Heart right ventricle (tissue), 16 donors: ENCODE results near the gene CYFIP1. TPM values are rescaled to one million over a fixed set of nuclear protein-coding genes. Genes with fewer than 3 reads are reported as not detected.

Experiments used
- ATAC-seq, 8 donors: fragments of 200-7000 bp; cut with Tn5 transposase; one replicate each; pipeline ENCODE4 v1.9.1; 2020; ENCODE audit warnings: mild to moderate bottlenecking in 8 of 8, moderate library complexity in 8 of 8, moderate number of reproducible peaks in 1 of 8
- DNase-seq, 2 donors: peaks; one replicate each; pipeline ENCODE4 v3.0.0-alpha.2; 2020
- H3K27ac ChIP-seq, 10 donors: fragments of 200-600 bp; sonication (generic) in 2 of 10; one replicate each; pipeline versions ENCODE4 v1.5.0 to v1.8.0; 2020 to 2022; ENCODE audit warnings: mild to moderate bottlenecking in 3 of 10
- H3K27me3 ChIP-seq, 7 donors: fragments of 200-600 bp; one replicate each; pipeline ENCODE4 v1.8.0; 2021 to 2022; ENCODE audit warnings: mild to moderate bottlenecking in 2 of 7
- H3K36me3 ChIP-seq, 9 donors: fragments of 200-600 bp; sonication (generic) in 1 of 9; one replicate each; pipeline versions ENCODE4 v1.5.0 to v1.8.0; 2020 to 2022; ENCODE audit warnings: mild to moderate bottlenecking in 2 of 9
- H3K4me1 ChIP-seq, 9 donors: fragments of 200-600 bp; sonication (generic) in 1 of 9; one replicate each; pipeline versions ENCODE4 v1.5.0 to v1.8.0; 2020 to 2022; ENCODE audit warnings: mild to moderate bottlenecking in 4 of 9
- H3K4me3 ChIP-seq, 10 donors: fragments of 200-600 bp; sonication (generic) in 2 of 10; one replicate each; pipeline versions ENCODE4 v1.5.0 to v1.8.0; 2020 to 2022; ENCODE audit warnings: mild to moderate bottlenecking in 7 of 10, moderate library complexity in 2 of 10
- H3K9me3 ChIP-seq, 11 donors: fragments of 200-600 bp in 10 of 11; sonication (generic) in 2 of 11; one replicate each; pipeline versions ENCODE4 v1.5.0 to v1.8.0; 2013 to 2022; ENCODE audit warnings: mild to moderate bottlenecking in 2 of 11, control low read depth in 1 of 11, moderate library complexity in 1 of 11
- CTCF ChIP-seq, 9 donors: fragments of 200-600 bp; sonication (generic) in 2 of 9; IDR thresholded peaks; one replicate each; pipeline versions ENCODE4 v1.5.0 to v1.8.0; 2021 to 2022; ENCODE audit warnings: antibody characterized with exemption in 9 of 9, mild to moderate bottlenecking in 5 of 9, moderate library complexity in 1 of 9
- WGBS, 2 donors: extraction: QIAGEN DNeasy Blood & Tissue Kit; methylation state at CpG; one replicate each; pipeline ENCODE4 v1.1.7; 2013; ENCODE audit warnings: inconsistent platforms in 1 of 2; 5-methylcytosine and 5-hydroxymethylcytosine counted together
- intact Hi-C, 10 donors: fragments of 100-400 bp; cut with DNase I; formaldehyde crosslinking; loops; one replicate each; pipeline versions ENCODE4 v1.11.1 to v1.14.2; 2022
- polyA plus RNA-seq, 2 donors: library from polyadenylated mRNA; stranded (reverse); fragments of 200-250 nt; gene quantifications; one replicate each; pipeline ENCODE4 v1.2.3, GENCODE V29; 2013
- total RNA-seq, 10 donors: library from RNA; stranded (reverse); fragmentation: NEBNext Ultra II Directional in 3 of 10; extraction: Animal tissue kit (Norgen Biotek cat#: 25700) in 3 of 10; gene quantifications; one replicate each; pipeline versions ENCODE4 v1.2.1 to v1.2.4, GENCODE V29; 2021 to 2023
- donor health status: Arrhythmogenic right ventricular cardiomyopathy.
- donor health status: ischemic (EF 13 %, LVEDD 7.1; RV severe dilation, severe dysfunction).
- donor health status: healthy with polysubstance abuse.
- donor health status: DM: no; HTN: yes; CAD: no.
- donor health status: DM: no; HTN: no; CAD: no.
- donor health status: ischemic (EF 25% LVEDD 6.9; RV normal size, moderate dysfunction).
- donor health status: ischemic (EF 25% LVEDD 5.7; RV mildly dilated, moderate dysfunction).
- donor health status: healthy.
- donor health status: DM: yes; HTN: yes; CAD: no.
- donor health status: Ischemic cardiomyopathy.
- donor health status: ischemic (EF 35%, LVEDD 5.7; RV mildly dilated, moderate dysfunction).
- donor health status: nonischemic (EF 11% LVEDD 7.7; RV severe dilation, severe dysfunction).
- donor health status: DM: yes; HTN: yes; CAD: no.
- donor health status: PGD.
- donor health status: ischemic (EF 29% LVEDD 5.4; RV normal size, mild dysfunction).
- donor health status: nonischemic (EF 23%, LVEDD 6.1; RV moderate dilation, normal function).

The CYFIP1 gene
- total and polyA plus RNA-seq, 12 donors = 12.4 to 56.6 (median 27.1) TPM

DNA sequence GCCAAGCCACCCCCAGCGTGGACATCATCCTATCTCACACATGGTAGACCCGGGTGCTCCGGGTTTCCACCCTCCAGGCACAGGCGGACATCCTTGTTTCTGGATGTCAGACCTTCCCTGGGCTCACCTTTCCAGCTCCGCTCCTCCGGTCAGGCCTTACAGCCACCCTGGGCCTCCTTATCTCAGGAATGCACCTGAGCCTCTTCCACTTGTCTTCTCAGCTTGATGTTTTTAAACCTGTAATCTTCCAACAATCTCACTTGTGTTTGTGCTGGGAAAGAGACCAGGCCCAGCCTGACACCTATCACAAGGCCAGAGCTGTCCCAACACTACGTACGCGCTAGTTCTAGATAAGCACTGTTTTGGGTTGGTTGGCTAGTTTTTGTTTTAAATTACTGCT is 87.8 kb downstream of the CYFIP1 start:
- intact Hi-C loops = no loop called here
- no peak for TF ChIP-seq CTCF (IDR thresholded peaks at IDR 0.05)
- no peak overlapping the region for H3K27ac ChIP-seq
- H3K27me3 ChIP-seq = no peaks in the 10 kb centered on the region
- peaks cover 0 to 93% (median 23%) of the 10 kb centered on the region in 9 donors for H3K36me3 ChIP-seq
- DNase-seq (no peak), ATAC-seq (no peak)
- no peak overlapping the region for H3K4me3 ChIP-seq
- H3K4me1 ChIP-seq = peaks cover 0 to 11% (median 0%) of the 10 kb centered on the region in 9 donors
- H3K9me3 ChIP-seq = no peaks in the 10 kb centered on the region
- WGBS, 2 donors = 83 to 91% methylated on average over 9 of the region's 9 CpGs

GRCh38 chr15:22891426-22892210 is 88.5 kb downstream of the CYFIP1 start:
- no peak for TF ChIP-seq CTCF (IDR thresholded peaks at IDR 0.05)

DNA sequence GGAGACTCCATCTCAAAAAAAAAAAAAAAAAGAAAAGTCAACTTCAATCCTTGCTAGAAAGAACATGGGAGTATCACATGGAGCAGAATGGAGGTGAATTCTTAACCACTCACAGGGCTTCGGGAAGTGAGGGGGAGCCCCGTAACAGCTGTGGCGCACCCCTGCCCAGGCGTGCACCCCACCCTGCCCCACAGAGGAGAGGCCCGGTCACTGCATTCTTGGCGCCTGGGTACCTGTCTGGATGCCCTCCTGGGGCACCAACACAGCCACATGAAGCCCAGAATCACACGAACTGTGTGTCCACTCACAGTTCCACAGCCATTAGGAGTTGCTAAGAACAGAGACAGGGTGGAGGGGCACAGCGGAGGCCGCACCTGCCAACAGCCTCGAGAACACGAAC is 89.9 kb downstream of the CYFIP1 start:
- intact Hi-C loops = loop anchor here in 1 of 10 donors (2.0 kb wide), 1 partner anchor 21 kb away; no protein-coding TSS in a partner anchor
- TF ChIP-seq CTCF (IDR thresholded peaks at IDR 0.05) = no peak
- DNase-seq = no peak

More at GRCh38 chr15:22891426-22892210, 88.5 kb downstream of the CYFIP1 start:
- no peaks in the 10 kb centered on the region for H3K27me3 ChIP-seq
- peaks cover 0 to 93% (median 19%) of the 10 kb centered on the region in 9 donors for H3K36me3 ChIP-seq
- no peak overlapping the region for H3K4me3 ChIP-seq
- H3K27ac ChIP-seq = no peak overlapping the region
- WGBS, 2 donors = 85 to 91% methylated on average over 33 of the region's 33 CpGs
- DNase-seq (no peak), ATAC-seq (no peak)
- H3K4me1 ChIP-seq = peaks cover 0 to 11% (median 0%) of the 10 kb centered on the region in 9 donors
- intact Hi-C loops = loop anchor here in 1 of 10 donors (2.0 kb wide), 1 partner anchor 23 kb away; no protein-coding TSS in a partner anchor
- H3K9me3 ChIP-seq = no peaks in the 10 kb centered on the region

GRCh38 chr15:22889146-22889818 is 90.9 kb downstream of the CYFIP1 start:
- ATAC-seq (no peak), DNase-seq (no peak)
- peaks cover 0 to 93% (median 19%) of the 10 kb centered on the region in 9 donors for H3K36me3 ChIP-seq
- H3K4me1 ChIP-seq = peaks cover 0 to 11% (median 0%) of the 10 kb centered on the region in 9 donors
- H3K4me3 ChIP-seq = no peak overlapping the region
- intact Hi-C loops = loop anchor here in 1 of 10 donors (10.0 kb wide), 1 partner anchor 56 kb away; no protein-coding TSS in a partner anchor
- H3K27me3 ChIP-seq = no peaks in the 10 kb centered on the region
- 92 to 93% methylated on average over 14 of the region's 14 CpGs for WGBS, 2 donors
- TF ChIP-seq CTCF (IDR thresholded peaks at IDR 0.05) = no peak
- no peak overlapping the region for H3K27ac ChIP-seq
- H3K9me3 ChIP-seq = no peaks in the 10 kb centered on the region

More for the DNA sequence above, 89.9 kb downstream of the CYFIP1 start:
- Histone ChIP-seq H3K4me1 (peaks cover 0 to 11% (median 0%) of the 10 kb centered on the region in 9 donors), H3K36me3 (peaks cover 0 to 93% (median 19%) of the 10 kb centered on the region in 9 donors), H3K27me3 (no peaks in the 10 kb centered on the region), H3K27ac (no peak overlapping the region), H3K4me3 (no peak overlapping the region), H3K9me3 (no peaks in the 10 kb centered on the region)
- WGBS, 2 donors = 94 to 97% methylated on average over 11 of the region's 11 CpGs
- no peak for ATAC-seq
